Measurements from ENCODE around the gene RABAC1. TPM values are rescaled to one million over a fixed set of nuclear protein-coding genes. Genes with fewer than 3 reads are reported as not detected.
A peak's percentile ranks its signal among the peaks of the same experiment; 100 is the strongest.

RABAC1 gene
- total RNA-seq, 1 donor from 2014 or later = 257 TPM

DNA sequence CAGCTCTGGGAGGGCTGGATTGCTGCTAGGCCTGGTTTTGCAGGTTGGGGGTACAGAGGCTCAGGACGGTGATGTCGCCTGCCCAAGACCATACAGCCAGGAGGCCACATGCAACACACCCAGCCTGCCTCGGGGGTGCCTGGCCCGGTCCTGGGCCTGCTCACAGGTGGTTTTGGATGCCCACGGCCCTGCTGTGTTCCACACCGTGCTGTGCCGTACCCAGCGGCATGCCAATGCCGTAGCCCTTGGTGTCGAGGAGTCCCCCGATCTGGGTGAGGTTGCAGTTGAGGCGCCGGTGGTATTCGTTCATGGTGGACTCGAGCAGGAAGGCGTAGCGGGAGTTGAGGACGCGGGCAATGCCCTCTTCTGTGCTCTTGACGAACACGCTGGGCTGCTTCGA is 46.4 kb upstream of the RABAC1 start:
- Mint-ChIP-seq H3K27me3 (ENCODE audit: low read depth, unreplicated experiment) (peaks cover 37% of the 10 kb centered on the region), H3K36me3 (ENCODE audit: low read depth, unreplicated experiment) (peaks cover 15% of the 10 kb centered on the region), H3K4me3 (ENCODE audit: unreplicated experiment) (no peak overlapping the region), H3K4me1 (ENCODE audit: low read depth, unreplicated experiment) (peaks cover 8% of the 10 kb centered on the region), H3K9me3 (ENCODE audit: unreplicated experiment) (peaks cover 10% of the 10 kb centered on the region), H3K27ac (ENCODE audit: unreplicated experiment) (no peak overlapping the region)
- Histone ChIP-seq H2AFZ (ENCODE audit: low read depth, low read length) (no peak overlapping the region), H3K9ac (ENCODE audit: low read length) (no peak overlapping the region), H3K36me3 (ENCODE audit: insufficient read depth, low read length) (no peaks in the 10 kb centered on the region), H3K4me2 (ENCODE audit: low read length) (no peak overlapping the region), H3K27ac (ENCODE audit: low read depth, low read length) (no peak overlapping the region), H4K20me1 (ENCODE audit: insufficient read depth, low read length) (no peaks in the 10 kb centered on the region), H3K4me1 (ENCODE audit: insufficient read depth, low read length) (no peaks in the 10 kb centered on the region), H3K4me3 (ENCODE audit: insufficient read depth, low read depth, low read length) (no peak overlapping the region), H3K27me3 (ENCODE audit: insufficient read depth, low read length) (peaks cover 10% of the 10 kb centered on the region), H3K79me2 (ENCODE audit: insufficient read depth, low read length) (no peaks in the 10 kb centered on the region), H3K9me3 (ENCODE audit: insufficient read depth, low read depth, low read length) (no peaks in the 10 kb centered on the region)
- TF ChIP-seq CTCF (IDR thresholded peaks at IDR 0.05; ENCODE audit: insufficient read depth, low read depth, low read length) (no peak), EZH2 (IDR thresholded peaks at IDR 0.05; ENCODE audit: insufficient read depth, low read length) (no peak)
- FAIRE-seq = no peak
- DNase-seq (ENCODE audit: low read depth) = no peak

DNA sequence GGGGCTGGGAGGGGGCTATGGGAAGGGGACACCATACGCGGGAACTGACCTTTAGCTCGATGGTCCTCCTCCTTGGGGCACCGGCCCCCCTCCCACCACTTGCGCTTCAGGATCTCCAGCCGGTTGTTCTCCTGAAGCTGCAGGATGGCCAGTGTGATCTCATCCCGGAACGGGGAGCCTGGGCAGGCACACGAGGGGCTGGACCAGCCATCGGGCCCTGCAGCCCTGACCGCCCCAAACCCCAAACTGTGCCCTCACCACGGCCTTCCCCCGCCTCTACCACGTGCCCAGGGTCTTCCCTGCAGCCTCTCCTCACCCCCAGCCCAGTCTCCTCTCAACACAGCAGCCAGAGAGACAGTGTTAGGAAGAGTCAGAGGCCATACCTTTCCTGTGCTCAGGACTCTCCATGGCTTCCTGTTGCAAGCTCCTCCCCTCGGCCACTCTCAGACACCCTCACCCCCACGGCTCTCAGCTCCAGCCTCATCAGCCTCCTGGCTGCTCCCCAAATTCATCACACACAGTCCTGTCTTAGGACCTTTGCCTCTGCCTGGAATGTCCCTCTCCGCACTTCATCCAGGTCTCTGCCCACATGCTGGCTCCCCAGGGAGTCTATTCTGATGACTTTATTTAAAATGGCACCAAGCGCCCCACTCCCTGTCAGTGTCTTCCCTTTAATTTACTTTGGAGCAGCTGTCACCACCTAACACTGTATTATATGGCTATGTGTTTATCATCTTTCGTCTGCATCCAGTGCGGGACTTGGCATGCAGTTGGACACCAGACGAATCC is 44.6 kb upstream of the RABAC1 start:
- H3K4me1 Mint-ChIP-seq (ENCODE audit: low read depth, unreplicated experiment) = peaks cover 2% of the 10 kb centered on the region
- H3K4me2 ChIP-seq (ENCODE audit: low read length) = no peak overlapping the region
- peaks cover 50% of the 10 kb centered on the region for H3K27me3 Mint-ChIP-seq (ENCODE audit: low read depth, unreplicated experiment)
- no peak overlapping the region for H3K27ac Mint-ChIP-seq (ENCODE audit: unreplicated experiment)
- peaks cover 22% of the 10 kb centered on the region for H3K27me3 ChIP-seq (ENCODE audit: insufficient read depth, low read length)
- H2AFZ ChIP-seq (ENCODE audit: low read depth, low read length) = no peak overlapping the region
- peak overlapping the region; percentile 37 for H3K4me3 Mint-ChIP-seq (ENCODE audit: unreplicated experiment)
- no peak overlapping the region for H3K27ac ChIP-seq (ENCODE audit: low read depth, low read length)
- H3K36me3 Mint-ChIP-seq (ENCODE audit: low read depth, unreplicated experiment) = peaks cover 20% of the 10 kb centered on the region
- H4K20me1 ChIP-seq (ENCODE audit: insufficient read depth, low read length) = peaks cover 6% of the 10 kb centered on the region
- FAIRE-seq = no peak
- no peaks in the 10 kb centered on the region for H3K36me3 ChIP-seq (ENCODE audit: insufficient read depth, low read length)
- peaks cover 12% of the 10 kb centered on the region for H3K9me3 Mint-ChIP-seq (ENCODE audit: unreplicated experiment)
- DNase-seq (ENCODE audit: low read depth) = no peak
- H3K4me1 ChIP-seq (ENCODE audit: insufficient read depth, low read length) = no peaks in the 10 kb centered on the region
- no peaks in the 10 kb centered on the region for H3K9me3 ChIP-seq (ENCODE audit: insufficient read depth, low read depth, low read length)
- no peaks in the 10 kb centered on the region for H3K79me2 ChIP-seq (ENCODE audit: insufficient read depth, low read length)
- H3K9ac ChIP-seq (ENCODE audit: low read length) = no peak overlapping the region
- no peak for TF ChIP-seq EZH2 (IDR thresholded peaks at IDR 0.05; ENCODE audit: insufficient read depth, low read length)
- TF ChIP-seq CTCF (IDR thresholded peaks at IDR 0.05; ENCODE audit: insufficient read depth, low read depth, low read length) = no peak
- no peak overlapping the region for H3K4me3 ChIP-seq (ENCODE audit: insufficient read depth, low read depth, low read length)

GRCh38 chr19:41999878-42000208 is 40.7 kb upstream of the RABAC1 start:
- H3K36me3 ChIP-seq (ENCODE audit: insufficient read depth, low read length) = no peaks in the 10 kb centered on the region
- TF ChIP-seq EZH2 (IDR thresholded peaks at IDR 0.05; ENCODE audit: insufficient read depth, low read length) (no peak), CTCF (IDR thresholded peaks at IDR 0.05; ENCODE audit: insufficient read depth, low read depth, low read length) (no peak)
- no peaks in the 10 kb centered on the region for H3K4me1 ChIP-seq (ENCODE audit: insufficient read depth, low read length)
- no peak overlapping the region for H3K9ac ChIP-seq (ENCODE audit: low read length)
- no peak overlapping the region for H2AFZ ChIP-seq (ENCODE audit: low read depth, low read length)
- DNase-seq (ENCODE audit: low read depth) (no peak), FAIRE-seq (no peak)
- Mint-ChIP-seq H3K9me3 (ENCODE audit: unreplicated experiment) (peaks cover 13% of the 10 kb centered on the region), H3K27ac (ENCODE audit: unreplicated experiment) (peak overlapping the region; percentile 64), H3K4me3 (ENCODE audit: unreplicated experiment) (peak overlapping the region; percentile 78), H3K36me3 (ENCODE audit: low read depth, unreplicated experiment) (peaks cover 15% of the 10 kb centered on the region), H3K27me3 (ENCODE audit: low read depth, unreplicated experiment) (peaks cover 80% of the 10 kb centered on the region), H3K4me1 (ENCODE audit: low read depth, unreplicated experiment) (peaks cover 7% of the 10 kb centered on the region)
- no peak overlapping the region for H3K4me2 ChIP-seq (ENCODE audit: low read length)
- H3K9me3 ChIP-seq (ENCODE audit: insufficient read depth, low read depth, low read length) = no peaks in the 10 kb centered on the region
- no peak overlapping the region for H3K27ac ChIP-seq (ENCODE audit: low read depth, low read length)
- H3K79me2 ChIP-seq (ENCODE audit: insufficient read depth, low read length) = no peaks in the 10 kb centered on the region
- H4K20me1 ChIP-seq (ENCODE audit: insufficient read depth, low read length) = peaks cover 13% of the 10 kb centered on the region
- peaks cover 41% of the 10 kb centered on the region for H3K27me3 ChIP-seq (ENCODE audit: insufficient read depth, low read length)
- no peak overlapping the region for H3K4me3 ChIP-seq (ENCODE audit: insufficient read depth, low read depth, low read length)
